Breast epithelium (tissue), 4 donors: ENCODE results near the gene MRPS23. TPM values are rescaled to one million over a fixed set of nuclear protein-coding genes. Genes with fewer than 3 reads are reported as not detected.

Source experiments
- DNase-seq, 2 donors: peaks; one replicate each; pipeline ENCODE4 v3.0.0-alpha.2; 2019; ENCODE audit warnings: low spot score in 2 of 2
- H3K27ac ChIP-seq, 2 donors: fragments of 200-600 bp; sonication (generic) in 1 of 2; one replicate each; pipeline ENCODE4 v1.5.1; 2016 to 2019; ENCODE audit warnings: mild to moderate bottlenecking in 1 of 2
- H3K27me3 ChIP-seq, 2 donors: fragments of 200-600 bp; sonication (generic) in 1 of 2; one replicate each; pipeline versions ENCODE4 v1.5.1 to v1.6.0; 2017 to 2019; ENCODE audit warnings: control low read depth in 1 of 2, mild to moderate bottlenecking in 1 of 2
- H3K36me3 ChIP-seq: fragments of 200-600 bp; one replicate; pipeline ENCODE4 v1.5.1; 2019
- H3K4me1 ChIP-seq, 2 donors: fragments of 200-600 bp; sonication (generic); one replicate each; pipeline ENCODE4 v1.5.1; 2016 to 2019; ENCODE audit warnings: control low read depth in 1 of 2
- H3K4me3 ChIP-seq, 3 donors: fragments of 200-600 bp; sonication (generic); 1 replicate in 2 of 3; 2 replicates in 1 of 3; pipeline ENCODE4 v1.5.1; 2016 to 2019; ENCODE audit warnings: mild to moderate bottlenecking in 3 of 3, moderate library complexity in 2 of 3
- H3K9me3 ChIP-seq, 2 donors: fragments of 200-600 bp; sonication (generic) in 1 of 2; one replicate each; pipeline ENCODE4 v1.5.1; 2016 to 2019; ENCODE audit warnings: control low read depth in 1 of 2
- POLR2A ChIP-seq: fragments of 450-650 bp; IDR thresholded peaks from one replicate; pipeline ENCODE4 v1.6.1; 2016; ENCODE audit warnings: antibody characterized with exemption, mild to moderate bottlenecking, moderate library complexity
- POLR2AphosphoS5 ChIP-seq, 3 donors: sonication (generic); formaldehyde crosslinking; IDR thresholded peaks; one replicate each; pipeline ENCODE4 v1.6.1; 2017; ENCODE audit warnings: antibody characterized with exemption in 3 of 3
- intact Hi-C: fragments of 100-400 bp; cut with DNase I; formaldehyde crosslinking; loops from one replicate; pipeline ENCODE4 v1.15.1; 2023; ENCODE audit warnings: low total_unique reads
- total RNA-seq, 3 donors: library from RNA; depleted of rRNA; stranded (reverse); fragments of >200 nt; gene quantifications; one replicate each; pipeline ENCODE4 v1.1.0, GENCODE V29; 2016
- TF ChIP-seq, protein P1 (sequence below), 3 donors: fragments of 450-650 bp; IDR thresholded peaks; one replicate each; pipeline ENCODE4 v1.5.1; 2016 to 2017; ENCODE audit warnings: antibody characterized with exemption in 3 of 3, mild to moderate bottlenecking in 3 of 3, moderate library complexity in 3 of 3

MRPS23 gene
- total RNA-seq, 3 donors from 2014 or later = 7.5 to 10.7 (median 8.2) TPM

DNA sequence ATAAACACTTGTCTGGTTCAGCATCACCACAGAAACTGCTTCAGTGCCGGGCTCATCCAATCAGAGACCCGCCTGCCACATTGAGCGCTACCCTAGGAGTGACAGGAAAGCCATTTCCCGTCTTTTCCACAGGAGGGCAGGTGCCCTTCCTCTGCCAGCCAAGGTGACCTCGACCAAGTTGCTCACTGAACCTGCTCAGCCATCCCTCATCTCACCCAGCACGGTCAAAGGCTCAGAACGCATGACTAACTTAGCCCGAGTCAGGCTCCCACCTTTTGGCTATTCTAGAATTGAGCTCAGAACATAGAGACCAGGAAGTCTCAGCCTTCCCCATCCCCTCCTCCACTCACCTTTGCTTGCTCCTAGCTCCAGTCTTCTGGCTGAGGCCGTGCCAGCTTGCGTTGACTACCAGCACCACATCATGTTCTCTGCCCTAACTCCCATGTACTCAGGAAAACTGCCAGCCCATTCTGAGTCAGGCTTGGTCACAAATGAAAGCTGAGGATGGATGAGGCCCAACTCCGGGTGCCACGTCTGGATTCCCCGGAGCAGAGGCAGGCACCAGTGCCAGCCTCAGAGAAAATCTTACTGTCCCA lies 15.6 kb downstream of the MRPS23 start:
- peaks cover 7% of the 10 kb centered on the region for H3K36me3 ChIP-seq
- intact Hi-C loops = loop anchor here (10.0 kb wide), 1 partner anchor 281 kb away; no protein-coding TSS in a partner anchor
- no peak overlapping the region for H3K27ac ChIP-seq
- peak; percentile 40 to 61 for DNase-seq
- no peaks in the 10 kb centered on the region for H3K9me3 ChIP-seq
- H3K4me3 ChIP-seq = no peak overlapping the region
- TF ChIP-seq, protein P1, sequence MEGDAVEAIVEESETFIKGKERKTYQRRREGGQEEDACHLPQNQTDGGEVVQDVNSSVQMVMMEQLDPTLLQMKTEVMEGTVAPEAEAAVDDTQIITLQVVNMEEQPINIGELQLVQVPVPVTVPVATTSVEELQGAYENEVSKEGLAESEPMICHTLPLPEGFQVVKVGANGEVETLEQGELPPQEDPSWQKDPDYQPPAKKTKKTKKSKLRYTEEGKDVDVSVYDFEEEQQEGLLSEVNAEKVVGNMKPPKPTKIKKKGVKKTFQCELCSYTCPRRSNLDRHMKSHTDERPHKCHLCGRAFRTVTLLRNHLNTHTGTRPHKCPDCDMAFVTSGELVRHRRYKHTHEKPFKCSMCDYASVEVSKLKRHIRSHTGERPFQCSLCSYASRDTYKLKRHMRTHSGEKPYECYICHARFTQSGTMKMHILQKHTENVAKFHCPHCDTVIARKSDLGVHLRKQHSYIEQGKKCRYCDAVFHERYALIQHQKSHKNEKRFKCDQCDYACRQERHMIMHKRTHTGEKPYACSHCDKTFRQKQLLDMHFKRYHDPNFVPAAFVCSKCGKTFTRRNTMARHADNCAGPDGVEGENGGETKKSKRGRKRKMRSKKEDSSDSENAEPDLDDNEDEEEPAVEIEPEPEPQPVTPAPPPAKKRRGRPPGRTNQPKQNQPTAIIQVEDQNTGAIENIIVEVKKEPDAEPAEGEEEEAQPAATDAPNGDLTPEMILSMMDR (IDR thresholded peaks at IDR 0.05) = no peak
- TF ChIP-seq POLR2A (no peak), POLR2AphosphoS5 (IDR thresholded peaks at IDR 0.05) (no peak)
- H3K4me1 ChIP-seq = peaks cover 0 to 3% of the 10 kb centered on the region in 2 donors
- no peaks in the 10 kb centered on the region for H3K27me3 ChIP-seq

DNA sequence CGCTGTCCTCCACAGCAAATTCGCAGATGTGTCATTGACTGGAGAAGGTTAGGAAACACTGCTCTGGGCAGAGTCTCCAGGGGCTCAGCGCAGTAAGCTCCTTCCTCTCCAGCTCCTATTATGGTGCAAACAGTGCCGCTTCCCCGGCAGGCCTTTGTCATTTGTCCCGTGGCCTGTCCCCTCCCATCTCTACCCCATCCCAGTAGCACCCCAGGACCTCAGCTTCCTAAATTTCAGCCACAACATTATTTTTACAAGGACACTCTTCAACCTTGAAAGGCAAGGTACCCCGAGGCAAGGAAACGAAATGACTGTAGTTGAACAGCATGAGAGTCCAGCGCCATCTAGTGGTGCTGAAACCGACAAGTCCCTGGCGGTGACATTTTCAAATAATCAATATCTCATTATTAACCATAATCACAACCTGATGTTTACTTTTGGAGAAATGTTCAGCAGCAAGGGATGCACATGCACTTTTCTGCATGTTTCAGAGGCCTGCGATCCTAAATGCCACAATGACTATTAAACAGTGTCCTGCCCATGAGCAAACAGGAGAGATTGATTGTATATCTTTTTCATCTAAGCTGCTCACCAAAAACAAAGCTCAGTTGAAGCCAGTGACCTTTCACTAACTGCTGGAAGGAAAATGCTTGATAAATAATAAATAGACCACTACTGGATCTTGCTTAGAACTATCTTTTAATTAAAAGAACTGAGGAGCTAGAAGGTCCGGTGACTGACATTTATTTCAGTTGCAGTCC lies 16.5 kb downstream of the MRPS23 start:
- H3K4me3 ChIP-seq = peak overlapping the region; percentile 35 to 61 (median 38)
- peaks cover under 1% of the 10 kb centered on the region for H3K36me3 ChIP-seq
- peaks cover 0 to 3% of the 10 kb centered on the region in 2 donors for H3K4me1 ChIP-seq
- TF ChIP-seq POLR2A = no peak
- TF ChIP-seq POLR2AphosphoS5 (IDR thresholded peaks at IDR 0.05) = no peak
- TF ChIP-seq, protein P1 (IDR thresholded peaks at IDR 0.05) = peak; percentile 69 to 87 (median 83)
- peak; percentile 49 to 70 for DNase-seq
- no peaks in the 10 kb centered on the region for H3K27me3 ChIP-seq
- no peaks in the 10 kb centered on the region for H3K9me3 ChIP-seq
- peak overlapping the region; percentile 31 to 68 for H3K27ac ChIP-seq
- intact Hi-C loops = loop anchor here (10.0 kb wide), 1 partner anchor 281 kb away; no protein-coding TSS in a partner anchor

DNA sequence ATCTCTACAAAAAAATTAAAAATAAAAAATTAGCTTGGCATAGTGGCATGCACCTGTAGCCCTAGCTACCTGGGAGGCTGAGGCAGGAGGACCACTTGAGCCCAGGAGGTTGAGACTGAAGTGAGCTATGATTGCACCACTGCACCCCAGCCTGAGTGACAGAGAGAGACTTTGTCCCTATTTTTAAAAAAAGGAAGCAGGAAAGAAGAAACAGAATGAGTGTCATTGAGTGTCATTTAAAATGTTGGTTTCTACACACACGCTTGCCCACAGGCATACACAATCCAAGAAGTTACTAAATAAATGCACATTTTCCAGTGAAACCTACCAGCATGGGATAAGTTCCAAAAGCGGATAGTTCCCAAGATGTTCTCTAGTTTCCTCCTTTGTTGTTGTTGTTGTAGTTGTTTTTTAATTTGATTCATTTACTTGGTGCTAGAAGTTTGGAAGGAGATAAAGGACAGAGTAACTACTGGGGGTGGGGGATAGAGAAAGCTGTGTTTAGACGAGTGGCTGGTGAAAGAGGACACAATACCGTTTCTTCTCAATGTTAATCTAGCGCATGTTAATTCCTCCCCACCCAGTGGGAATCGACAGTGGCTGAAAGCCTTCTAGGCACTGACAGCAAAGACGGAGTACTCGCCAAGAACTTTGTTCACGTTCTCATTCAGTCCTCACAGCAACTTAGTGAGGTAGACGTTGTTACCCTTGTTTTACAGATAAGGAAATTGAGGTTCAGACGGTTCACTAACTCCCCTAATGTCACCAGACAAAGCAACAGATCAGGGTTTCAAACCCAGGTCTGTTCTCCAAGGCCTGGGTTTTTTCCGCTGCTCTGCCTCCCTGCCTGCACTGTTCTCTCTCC lies 17.3 kb downstream of the MRPS23 start:
- Histone ChIP-seq H3K27ac (peak overlapping the region; percentile 31 to 68), H3K36me3 (no peaks in the 10 kb centered on the region), H3K27me3 (no peaks in the 10 kb centered on the region), H3K4me3 (peak overlapping the region; percentile 35 to 61 (median 38)), H3K9me3 (no peaks in the 10 kb centered on the region), H3K4me1 (peaks cover 0 to 3% of the 10 kb centered on the region in 2 donors)
- no peak for DNase-seq
- TF ChIP-seq POLR2A (no peak), POLR2AphosphoS5 (IDR thresholded peaks at IDR 0.05) (no peak)
- TF ChIP-seq, protein P1 (IDR thresholded peaks at IDR 0.05) = no peak
- intact Hi-C loops = loop anchor here (10.0 kb wide), 1 partner anchor 282 kb away; no protein-coding TSS in a partner anchor

DNA sequence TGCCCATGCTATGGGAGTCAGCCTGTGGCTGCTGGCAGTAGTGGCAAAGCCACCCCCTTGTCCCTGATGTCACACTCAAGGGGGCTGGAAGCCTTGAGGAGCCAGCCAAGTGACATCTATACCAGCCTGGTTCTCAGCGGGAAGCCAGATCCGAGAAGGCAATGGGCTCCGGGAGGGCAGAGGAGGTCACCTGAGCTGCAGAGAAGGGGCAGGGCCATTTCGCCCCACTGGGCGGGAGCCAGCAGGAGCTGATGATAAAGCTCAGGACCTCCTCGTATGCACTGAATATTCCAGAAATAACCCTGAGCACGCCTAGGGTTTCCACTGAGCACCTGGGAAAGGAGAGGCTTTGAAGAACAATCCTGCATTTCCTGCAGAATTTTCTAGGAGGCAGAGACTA lies 19.0 kb downstream of the MRPS23 start:
- no peak overlapping the region for H3K4me3 ChIP-seq
- H3K27me3 ChIP-seq = no peaks in the 10 kb centered on the region
- TF ChIP-seq POLR2AphosphoS5 (IDR thresholded peaks at IDR 0.05) = no peak
- TF ChIP-seq, protein P1 (IDR thresholded peaks at IDR 0.05) = no peak
- TF ChIP-seq POLR2A = no peak
- H3K4me1 ChIP-seq = peaks cover 0 to 3% of the 10 kb centered on the region in 2 donors
- no peak overlapping the region for H3K27ac ChIP-seq
- intact Hi-C loops = loop anchor here (10.0 kb wide), 1 partner anchor 284 kb away; no protein-coding TSS in a partner anchor
- no peak for DNase-seq
- H3K36me3 ChIP-seq = no peaks in the 10 kb centered on the region
- H3K9me3 ChIP-seq = no peaks in the 10 kb centered on the region
